ENCODE results near the gene SHB.

DNA sequence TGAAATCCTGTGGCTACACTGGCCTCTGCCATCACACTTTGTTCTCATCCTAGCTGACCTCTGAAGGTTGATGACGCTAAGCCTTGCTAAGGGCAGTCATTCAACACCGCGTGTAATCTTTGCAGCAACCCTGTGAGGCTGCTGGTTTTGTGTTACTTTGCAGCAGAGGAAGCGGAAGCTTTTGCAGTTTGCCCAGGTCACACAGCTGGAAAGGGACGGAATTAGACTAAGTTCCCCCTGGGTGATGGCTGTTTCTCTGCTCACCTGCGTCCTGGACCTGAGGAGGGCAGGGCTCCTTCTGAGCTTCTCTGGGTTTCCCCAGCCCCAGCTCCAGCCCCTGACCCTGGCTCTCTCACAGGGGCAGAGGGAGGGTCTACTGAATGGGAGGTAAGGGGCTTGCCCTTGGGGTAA is 157.8 kb downstream of the SHB start:
- TF ChIP-seq CHD2 (IDR thresholded peaks at IDR 0.05; ENCODE audit: low read length), result no peak
- TF ChIP-seq, protein P1, sequence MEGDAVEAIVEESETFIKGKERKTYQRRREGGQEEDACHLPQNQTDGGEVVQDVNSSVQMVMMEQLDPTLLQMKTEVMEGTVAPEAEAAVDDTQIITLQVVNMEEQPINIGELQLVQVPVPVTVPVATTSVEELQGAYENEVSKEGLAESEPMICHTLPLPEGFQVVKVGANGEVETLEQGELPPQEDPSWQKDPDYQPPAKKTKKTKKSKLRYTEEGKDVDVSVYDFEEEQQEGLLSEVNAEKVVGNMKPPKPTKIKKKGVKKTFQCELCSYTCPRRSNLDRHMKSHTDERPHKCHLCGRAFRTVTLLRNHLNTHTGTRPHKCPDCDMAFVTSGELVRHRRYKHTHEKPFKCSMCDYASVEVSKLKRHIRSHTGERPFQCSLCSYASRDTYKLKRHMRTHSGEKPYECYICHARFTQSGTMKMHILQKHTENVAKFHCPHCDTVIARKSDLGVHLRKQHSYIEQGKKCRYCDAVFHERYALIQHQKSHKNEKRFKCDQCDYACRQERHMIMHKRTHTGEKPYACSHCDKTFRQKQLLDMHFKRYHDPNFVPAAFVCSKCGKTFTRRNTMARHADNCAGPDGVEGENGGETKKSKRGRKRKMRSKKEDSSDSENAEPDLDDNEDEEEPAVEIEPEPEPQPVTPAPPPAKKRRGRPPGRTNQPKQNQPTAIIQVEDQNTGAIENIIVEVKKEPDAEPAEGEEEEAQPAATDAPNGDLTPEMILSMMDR (IDR thresholded peaks at IDR 0.05; ENCODE audit: control extremely low read depth in 1 of 3, insufficient read depth in 1 of 3, low read depth in 1 of 3, low read length in 3 of 3), result no peak
